Endothelial cell of umbilical vein (primary cell): ENCODE data around the gene ARHGEF17. TPM values are rescaled to one million over a fixed set of nuclear protein-coding genes. Genes with fewer than 3 reads are reported as not detected.

Experiments
- BruUV-seq: library from RNA; stranded (reverse); fragments of 400-500 nt; replicated peaks from 2 replicates; lab custom pipeline; 2021; lab: Mats Ljungman, UMichigan
- CTCF ChIA-PET: fragments of 300-600, 350-600 bp; sonication (Branson Sonifier 250); formaldehyde crosslinking; loops from one replicate; lab custom pipeline; 2021; ENCODE audit warnings: antibody characterized with exemption, inconsistent platforms; lab: Charles Lee
- POLR2A ChIA-PET: fragments of 300-600, 350-600 bp; sonication (Branson Sonifier 250); formaldehyde crosslinking; loops from one replicate; lab custom pipeline; 2021; ENCODE audit warnings: antibody characterized with exemption, inconsistent platforms; lab: Charles Lee
- DNase-seq: peaks from one replicate; pipeline ENCODE4 v3.0.0-alpha.2; 2011; ENCODE audit warnings: low read depth, low spot score
- FAIRE-seq: peaks from 2 replicates; lab custom pipeline; 2011; peaks lifted over from hg19 to GRCh38; lab: Jason Lieb, UNC
- H2AFZ ChIP-seq: 2 replicates; pipeline ENCODE4 v1.6.0; 2012; ENCODE audit warnings: low read depth, low read length, control low read depth, inconsistent platforms
- H3K27ac ChIP-seq: 2 replicates; pipeline ENCODE4 v1.5.1; 2011; ENCODE audit warnings: low read depth, mild to moderate bottlenecking, control low read depth, low read length, moderate library complexity; ENCODE audit not compliant: insufficient read depth
- H3K27me3 ChIP-seq, 2 experiments: 2 replicates each; pipeline versions ENCODE4 v1.6.0 to v1.6.1; 2011; ENCODE audit warnings: low read length in 2 of 2, mixed read lengths in 1 of 2; ENCODE audit not compliant: control insufficient read depth in 2 of 2, insufficient read depth in 2 of 2
- H3K36me3 ChIP-seq, 2 experiments: 2 replicates in 1 of 2; 3 replicates in 1 of 2; pipeline ENCODE4 v1.5.1; 2011; ENCODE audit warnings: low read length in 2 of 2, mild to moderate bottlenecking in 1 of 2, moderate library complexity in 1 of 2; ENCODE audit not compliant: control insufficient read depth in 2 of 2, insufficient read depth in 2 of 2; ENCODE audit errors: extremely low read depth in 1 of 2
- H3K4me1 ChIP-seq: 3 replicates; pipeline ENCODE4 v1.5.1; 2011; ENCODE audit warnings: mild to moderate bottlenecking, low read length; ENCODE audit not compliant: control insufficient read depth, insufficient read depth; ENCODE audit errors: extremely low read depth
- H3K4me2 ChIP-seq: 2 replicates; pipeline ENCODE4 v1.6.1; 2011; ENCODE audit warnings: low read length, control low read depth, mixed read lengths; ENCODE audit not compliant: insufficient read depth
- H3K4me3 ChIP-seq, 3 experiments: fragments of 200-600 bp in 1 of 3; sonication (generic), shearing (Covaris generic) in 1 of 3; replicated peaks in 1 of 3; 2 replicates each; pipeline ENCODE4 v1.5.1; 2011 to 2016; ENCODE audit warnings: control low read depth in 3 of 3, low read length in 3 of 3, mild to moderate bottlenecking in 2 of 3, inconsistent platforms in 1 of 3, low read depth in 1 of 3, moderate library complexity in 1 of 3; ENCODE audit not compliant: insufficient read depth in 1 of 3
- H3K79me2 ChIP-seq: 2 replicates; pipeline ENCODE4 v1.6.0; 2012; ENCODE audit warnings: low read length, inconsistent platforms; ENCODE audit not compliant: control insufficient read depth, insufficient read depth
- H3K9ac ChIP-seq: replicated peaks from 2 replicates; pipeline ENCODE3; 2011; ENCODE audit warnings: low read length, control low read depth; ENCODE audit not compliant: insufficient read depth; ENCODE audit errors: extremely low read depth
- H3K9me1 ChIP-seq: replicated peaks from 3 replicates; pipeline ENCODE4 v1.6.0; 2011; ENCODE audit warnings: mild to moderate bottlenecking, low read length; ENCODE audit not compliant: control insufficient read depth, insufficient read depth; ENCODE audit errors: extremely low read depth
- H3K9me3 ChIP-seq: replicated peaks from 2 replicates; pipeline ENCODE4 v1.5.1; 2012; ENCODE audit warnings: low read length, inconsistent platforms; ENCODE audit not compliant: control insufficient read depth, insufficient read depth
- H4K20me1 ChIP-seq: replicated peaks from 2 replicates; pipeline ENCODE3; 2011; ENCODE audit warnings: mild to moderate bottlenecking, low read length; ENCODE audit not compliant: control insufficient read depth, insufficient read depth; ENCODE audit errors: extremely low read depth
- CTCF ChIP-seq, 2 donors: IDR thresholded peaks; 1 replicate in 1 of 2; 2 replicates in 1 of 2; pipeline ENCODE4 v1.5.1; 2011; ENCODE audit warnings: low read length in 2 of 2, mild to moderate bottlenecking in 2 of 2, moderate library complexity in 2 of 2, control low read depth in 1 of 2, inconsistent platforms in 1 of 2, low read depth in 1 of 2; ENCODE audit not compliant: insufficient read depth in 1 of 2; ENCODE audit errors: extremely low read depth in 1 of 2
- EZH2 ChIP-seq: IDR thresholded peaks from 2 replicates; pipeline ENCODE4 v1.6.1; 2012; ENCODE audit warnings: borderline replicate concordance, low read depth, mild to moderate bottlenecking, moderate library complexity, low read length, inconsistent platforms; ENCODE audit not compliant: severe bottlenecking
- FOS ChIP-seq: IDR thresholded peaks from 2 replicates; pipeline ENCODE4 v1.6.1; 2011; ENCODE audit warnings: mild to moderate bottlenecking, low read length, moderate library complexity, borderline replicate concordance; ENCODE audit not compliant: insufficient read depth
- GATA2 ChIP-seq: IDR thresholded peaks from 2 replicates; pipeline ENCODE4 v1.7.0; 2011; ENCODE audit warnings: low read depth, mild to moderate bottlenecking, moderate library complexity, mixed read lengths, low read length; ENCODE audit not compliant: insufficient read length, insufficient read depth
- JUN ChIP-seq: IDR thresholded peaks from 2 replicates; pipeline ENCODE4 v1.6.1; 2011; ENCODE audit warnings: borderline replicate concordance, low read depth; ENCODE audit not compliant: insufficient read length, insufficient read depth
- MAX ChIP-seq: IDR thresholded peaks from 2 replicates; pipeline ENCODE4 v1.6.1; 2011; ENCODE audit not compliant: insufficient read depth, insufficient read length
- MYC ChIP-seq: IDR thresholded peaks from one replicate; pipeline ENCODE4 v1.6.1; 2011; ENCODE audit warnings: mild to moderate bottlenecking, low read depth, low read length
- POLR2A ChIP-seq: IDR thresholded peaks from 2 replicates; pipeline ENCODE4 v1.6.1; 2012; ENCODE audit warnings: low read depth, mild to moderate bottlenecking, control low read depth, low read length
- POLR2AphosphoS5 ChIP-seq: IDR thresholded peaks from 2 replicates; pipeline ENCODE4 v1.6.1; 2012; ENCODE audit warnings: low read depth, mild to moderate bottlenecking, control low read depth, low read length, moderate library complexity; ENCODE audit not compliant: insufficient read depth
- dilution Hi-C: fragments of 300-500 bp; cut with MboI; formaldehyde crosslinking; loops from one replicate; pipeline ENCODE4 v1.15.0; 2019; ENCODE audit warnings: low sequenced_read_pairs; ENCODE audit not compliant: extremely low pct_ligation_motif_present
- intact Hi-C: fragments of 100-400 bp; cut with micrococcal nuclease; formaldehyde crosslinking; loops from one replicate; pipeline ENCODE4 v1.10.0; 2022
- polyA plus RNA-seq, 4 experiments: library from polyadenylated mRNA; depleted of rRNA in 3 of 4; stranded (reverse) in 3 of 4; unstranded in 1 of 4; fragments of >200 nt; gene quantifications; 2 replicates each; pipeline versions ENCODE4 v1.2.1 to v1.2.3, GENCODE V29; 2011 to 2012; ENCODE audit warnings: missing spikeins in 1 of 4
- total RNA-seq: library from RNA; stranded (reverse); gene quantifications from 2 replicates; pipeline ENCODE4 v1.2.3, GENCODE V29; 2021

Gene ARHGEF17
- total and polyA plus RNA-seq, 2 donors (not counting 3 experiments of a cell fraction or from before 2014, with no cell fraction given), result 74.9 to 89.9 TPM

- no peak for FAIRE-seq
- Histone ChIP-seq H3K27me3 (no peaks in the 10 kb centered on the region), H3K36me3 (peaks cover 0 to 3% of the 10 kb centered on the region in 2 experiments), H4K20me1 (no peaks in the 10 kb centered on the region), H3K9ac (no peak overlapping the region), H3K9me3 (no peaks in the 10 kb centered on the region), H3K79me2 (peaks cover 47% of the 10 kb centered on the region), H2AFZ (no peak overlapping the region), H3K27ac (no peak overlapping the region), H3K4me1 (peaks cover 41% of the 10 kb centered on the region), H3K4me3 (no peak overlapping the region), H3K4me2 (no peak overlapping the region), H3K9me1 (no peaks in the 10 kb centered on the region)
- ChIA-PET CTCF (interaction anchor here (1.8 to 16.0 kb wide), 3 partner anchors 11 to 25 kb away, joined by 4 to 455 read pairs (median 53); no protein-coding TSS in a partner anchor), POLR2A (no interaction called here)
- intact Hi-C loops, result no loop called here
- TF ChIP-seq POLR2AphosphoS5, result no peak
- no peak for TF ChIP-seq FOS
- TF ChIP-seq CTCF (IDR thresholded peaks at IDR 0.05; ENCODE audit: extremely low read depth in 1 of 2, insufficient read depth in 1 of 2, low read depth in 1 of 2, low read length in 2 of 2), result no peak
- TF ChIP-seq GATA2, result no peak
- TF ChIP-seq POLR2A, result no peak
- no peak for TF ChIP-seq JUN
- no peak for TF ChIP-seq EZH2
- TF ChIP-seq MYC, result no peak
- TF ChIP-seq MAX, result no peak
- dilution Hi-C loops, result no loop called here
- DNase-seq, result no peak
- BruUV-seq, result no TSS peak
Measured at GRCh38 chr11:73310661-73311393, 2.8 kb downstream of the ARHGEF17 start.
